Stimulated activated CD8-positive, alpha-beta memory T cell treated with anti-CD3 and anti-CD28 coated beads, Interleukin-2, amount 100 ng/mL, for 1 hour (primary cell): ENCODE measurements around the gene RADX.

Source experiments
- DNase-seq, 2 donors: peaks; one replicate each; pipeline ENCODE4 v3.0.0-alpha.2; 2020; ENCODE audit warnings: low read depth in 2 of 2

The RADX gene

DNA sequence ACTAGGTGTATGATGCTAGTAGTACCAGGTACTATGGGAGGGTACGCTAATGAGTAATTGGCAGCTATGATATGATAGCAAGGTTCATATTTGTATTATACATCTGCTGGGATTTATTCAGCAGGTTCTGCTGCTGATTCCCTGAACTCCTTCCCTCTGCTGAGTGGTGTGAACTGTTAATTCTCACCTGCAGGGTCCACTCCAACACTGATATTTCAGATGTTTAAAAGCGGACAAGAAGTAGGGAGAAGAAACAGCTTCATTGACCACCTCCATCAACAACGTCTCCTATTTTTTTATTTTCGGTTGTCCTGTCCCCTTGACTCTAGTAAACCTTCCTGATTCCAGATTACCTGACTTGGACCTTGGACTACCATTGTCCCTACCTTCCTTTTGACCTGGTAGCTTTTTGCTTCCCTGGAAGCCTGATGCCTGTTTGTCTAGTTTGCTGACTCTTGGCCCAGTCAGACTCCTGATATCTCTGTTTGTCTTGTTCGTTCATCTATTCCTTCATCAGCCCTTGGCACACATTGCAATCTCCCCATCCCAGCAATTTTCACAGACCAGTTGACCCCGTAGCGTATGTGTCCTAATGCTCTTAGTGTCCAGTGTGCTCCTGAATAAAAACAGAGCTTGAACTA, 80.8 kb downstream of the RADX start:
- DNase-seq = no peak

DNA sequence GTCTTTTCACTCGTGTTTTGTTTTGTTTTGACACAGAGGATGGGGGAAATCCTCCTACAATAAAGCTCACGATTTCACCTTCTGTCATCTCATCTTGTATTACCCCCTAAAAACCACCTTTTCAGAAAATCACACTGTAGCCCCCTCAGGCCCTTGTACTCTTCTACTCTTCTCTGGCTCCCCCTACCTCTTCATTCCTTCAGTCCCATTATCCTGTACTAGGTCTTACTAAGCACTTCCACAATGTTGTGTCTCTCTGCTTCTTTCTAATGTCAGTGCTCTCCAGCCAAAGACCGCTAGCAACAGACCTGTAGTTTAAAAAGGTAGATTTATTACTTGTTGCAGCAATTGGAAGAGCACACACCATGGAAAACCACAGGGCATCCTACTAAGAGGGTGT, 84.7 kb downstream of the RADX start:
- DNase-seq = no peak

- no peak for DNase-seq
Observed at GRCh38 chrX:106698693-106699092, 86.9 kb downstream of the RADX start.

- DNase-seq = no peak
Observed at GRCh38 chrX:106702636-106703035, 90.9 kb downstream of the RADX start.

- DNase-seq = no peak
Observed at GRCh38 chrX:106706466-106706865, 94.7 kb downstream of the RADX start.

DNA sequence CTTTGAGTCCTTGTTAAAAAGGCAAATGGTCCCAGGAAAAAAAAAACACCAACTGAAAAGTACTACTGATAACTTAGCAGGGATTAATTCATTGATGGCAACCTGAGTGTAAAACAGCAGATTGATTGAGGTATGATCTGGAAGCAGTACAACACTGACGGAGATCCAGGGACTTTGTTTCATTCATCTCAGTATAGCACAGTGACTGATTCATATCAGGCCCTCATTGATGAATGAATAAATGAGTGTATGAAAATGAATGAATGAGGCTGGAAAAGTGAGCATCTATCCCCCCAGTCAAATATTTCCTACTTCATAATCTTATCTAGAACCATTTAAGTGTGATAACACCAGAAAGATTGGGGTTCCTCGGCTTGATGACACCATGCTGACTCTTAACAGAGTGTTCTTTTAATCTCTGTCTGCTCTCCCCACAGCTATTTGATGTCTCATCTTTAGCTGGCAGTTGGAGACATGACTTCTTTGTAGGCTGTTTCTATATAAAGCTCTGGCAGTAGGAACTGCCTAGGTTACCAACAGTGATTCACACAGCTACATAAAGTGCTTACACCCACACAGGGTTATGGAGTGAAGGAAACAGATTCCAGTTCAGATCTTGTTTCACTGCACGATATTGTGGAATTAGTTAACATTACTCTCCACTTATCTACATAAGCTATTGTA, 96.1 kb downstream of the RADX start:
- no peak for DNase-seq

DNA sequence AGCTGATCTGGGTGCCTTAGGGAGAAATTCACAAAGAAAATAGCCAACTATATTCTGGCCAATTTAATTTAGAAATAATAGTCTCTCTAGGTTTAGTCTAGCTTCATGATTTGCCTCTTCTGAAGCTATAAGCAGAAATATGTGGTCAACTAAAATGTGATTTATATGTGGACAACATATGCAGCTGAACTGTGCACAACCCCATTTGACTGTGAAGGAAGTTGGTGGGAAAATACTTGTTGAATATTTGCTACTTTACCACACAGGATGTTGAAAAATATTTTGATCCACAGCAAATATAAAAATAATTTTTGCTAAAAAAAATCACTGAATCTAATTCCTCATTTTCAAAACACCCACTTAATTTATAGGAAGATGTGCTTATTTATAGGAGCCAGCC, 99.0 kb downstream of the RADX start:
- no peak for DNase-seq

- no peak for DNase-seq
Observed at GRCh38 chrX:106711375-106711774, 99.6 kb downstream of the RADX start.

DNA sequence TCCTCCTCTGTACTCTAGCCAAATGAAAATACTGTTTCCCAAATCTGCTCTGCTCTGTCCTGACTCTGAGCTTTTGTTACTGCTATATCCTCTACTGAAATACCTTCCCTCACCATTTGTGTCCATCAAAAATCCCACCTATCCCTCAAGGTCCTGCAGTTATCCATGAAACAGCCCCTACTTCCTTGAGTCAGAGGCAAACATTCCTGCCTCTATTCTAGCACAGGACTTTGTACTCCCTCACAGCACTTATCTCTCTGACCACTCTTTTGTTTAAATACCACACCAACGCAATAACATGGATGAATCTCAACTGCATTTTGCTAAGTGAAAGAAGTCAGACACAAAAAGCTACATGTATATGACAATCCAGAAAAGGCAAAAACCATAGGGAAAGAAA, 104.2 kb downstream of the RADX start:
- no peak for DNase-seq

DNA sequence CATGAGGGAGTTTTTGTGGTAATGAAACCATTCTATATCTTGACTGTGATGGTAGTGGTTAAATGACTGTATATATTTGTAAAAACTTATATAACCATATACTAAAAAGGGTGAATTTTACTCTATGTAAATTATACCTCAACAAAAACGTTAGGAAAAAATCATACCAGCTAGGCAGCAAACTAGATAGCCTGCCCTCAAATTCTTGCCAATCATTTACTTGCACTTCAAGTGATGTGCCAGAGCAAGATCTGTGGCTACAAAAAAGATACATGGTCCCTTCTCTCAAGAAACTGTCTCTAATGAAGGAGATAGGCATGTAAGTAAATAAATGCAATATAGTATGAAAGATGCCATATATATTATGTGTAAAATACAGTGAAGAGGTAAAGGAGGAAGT, 104.7 kb downstream of the RADX start:
- DNase-seq = no peak

- no peak for DNase-seq
Observed at GRCh38 chrX:106718709-106719108, 106.9 kb downstream of the RADX start.

DNA sequence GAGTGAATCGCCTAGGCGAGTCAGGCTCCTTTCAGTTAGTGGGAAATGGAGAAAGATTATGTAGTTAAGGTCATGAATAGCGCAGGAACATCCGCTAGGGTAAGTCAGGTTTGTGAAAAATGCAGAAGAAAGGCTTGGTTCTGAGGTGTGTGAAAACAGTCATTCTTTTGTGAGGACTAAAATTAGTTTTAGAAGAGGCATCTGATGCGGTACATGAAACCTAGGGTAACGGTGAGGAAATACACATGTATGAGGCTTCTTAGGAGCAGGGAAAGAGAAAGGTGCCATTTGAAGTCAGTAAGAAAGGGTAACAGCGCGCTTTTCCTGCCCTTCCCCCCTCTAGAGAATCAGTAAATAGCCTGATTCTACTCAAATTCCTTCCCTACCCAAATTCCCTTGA, 114.2 kb downstream of the RADX start:
- no peak for DNase-seq

DNA sequence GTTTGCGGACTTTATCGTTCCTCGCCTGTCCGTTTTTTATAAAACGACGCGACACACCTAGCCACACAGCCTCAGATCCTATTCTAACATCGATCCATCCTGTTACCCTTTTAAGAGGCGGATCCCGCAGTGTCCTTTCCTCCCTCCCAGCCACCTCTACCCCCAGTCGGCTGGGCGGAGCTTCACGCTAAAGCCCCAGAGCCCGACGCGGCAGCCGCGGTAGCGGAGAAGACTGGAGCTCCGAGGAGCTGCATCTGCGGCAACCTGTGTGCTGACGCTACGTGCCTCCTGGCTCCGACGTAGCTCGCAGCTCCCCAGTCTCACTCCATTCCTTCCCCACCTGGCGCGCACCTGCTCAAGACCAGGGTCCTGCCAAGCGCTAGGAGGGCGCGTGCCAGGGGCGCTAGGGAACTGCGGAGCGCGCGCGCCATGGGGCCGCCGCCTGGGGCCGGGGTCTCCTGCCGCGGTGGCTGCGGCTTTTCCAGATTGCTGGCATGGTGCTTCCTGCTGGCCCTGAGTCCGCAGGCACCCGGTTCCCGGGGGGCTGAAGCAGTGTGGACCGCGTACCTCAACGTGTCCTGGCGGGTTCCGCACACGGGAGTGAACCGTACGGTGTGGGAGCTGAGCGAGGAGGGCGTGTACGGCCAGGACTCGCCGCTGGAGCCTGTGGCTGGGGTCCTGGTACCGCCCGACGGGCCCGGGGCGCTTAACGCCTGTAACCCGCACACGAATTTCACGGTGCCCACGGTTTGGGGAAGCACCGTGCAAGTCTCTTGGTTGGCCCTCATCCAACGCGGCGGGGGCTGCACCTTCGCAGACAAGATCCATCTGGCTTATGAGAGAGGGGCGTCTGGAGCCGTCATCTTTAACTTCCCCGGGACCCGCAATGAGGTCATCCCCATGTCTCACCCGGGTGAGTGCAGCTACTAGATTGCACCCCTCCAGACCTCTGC, 115.0 kb downstream of the RADX start, which contains the start of gene RNF128:
RNF128 (plus strand) TSS at position 217 of the 953 bp plus-strand sequence; CDS start at position 430, 213 bp downstream.
- no peak for DNase-seq

- no peak for DNase-seq
Observed at GRCh38 chrX:106728337-106728736, 116.6 kb downstream of the RADX start.
